ENCODE results near the gene CHMP2A.

- TF ChIP-seq CTCF (IDR thresholded peaks at IDR 0.05; ENCODE audit: low read depth, low read length): no peak
- no peak for TF ChIP-seq EZH2phosphoT487 (IDR thresholded peaks at IDR 0.05; ENCODE audit: low read depth)
Observed at GRCh38 chr19:58559275-58560006, 4.5 kb upstream of the CHMP2A start.
